Measurements from ENCODE around the gene EHD4.

GRCh38 chr15:41988896-41989572 lies 16.7 kb upstream of the EHD4 start:
- TF ChIP-seq CTCF (IDR thresholded peaks at IDR 0.05) (no peak), POLR2A (IDR thresholded peaks at IDR 0.05) (no peak)

Measured in ovary (tissue), 3 donors.